ENCODE measurements around the gene IGSF10.
"Not testable (repeated sequence)": the region's sequence is repeated elsewhere in the genome, so short reads cannot be mapped to it uniquely, and the experiment has no call there.

The IGSF10 gene, protein sequence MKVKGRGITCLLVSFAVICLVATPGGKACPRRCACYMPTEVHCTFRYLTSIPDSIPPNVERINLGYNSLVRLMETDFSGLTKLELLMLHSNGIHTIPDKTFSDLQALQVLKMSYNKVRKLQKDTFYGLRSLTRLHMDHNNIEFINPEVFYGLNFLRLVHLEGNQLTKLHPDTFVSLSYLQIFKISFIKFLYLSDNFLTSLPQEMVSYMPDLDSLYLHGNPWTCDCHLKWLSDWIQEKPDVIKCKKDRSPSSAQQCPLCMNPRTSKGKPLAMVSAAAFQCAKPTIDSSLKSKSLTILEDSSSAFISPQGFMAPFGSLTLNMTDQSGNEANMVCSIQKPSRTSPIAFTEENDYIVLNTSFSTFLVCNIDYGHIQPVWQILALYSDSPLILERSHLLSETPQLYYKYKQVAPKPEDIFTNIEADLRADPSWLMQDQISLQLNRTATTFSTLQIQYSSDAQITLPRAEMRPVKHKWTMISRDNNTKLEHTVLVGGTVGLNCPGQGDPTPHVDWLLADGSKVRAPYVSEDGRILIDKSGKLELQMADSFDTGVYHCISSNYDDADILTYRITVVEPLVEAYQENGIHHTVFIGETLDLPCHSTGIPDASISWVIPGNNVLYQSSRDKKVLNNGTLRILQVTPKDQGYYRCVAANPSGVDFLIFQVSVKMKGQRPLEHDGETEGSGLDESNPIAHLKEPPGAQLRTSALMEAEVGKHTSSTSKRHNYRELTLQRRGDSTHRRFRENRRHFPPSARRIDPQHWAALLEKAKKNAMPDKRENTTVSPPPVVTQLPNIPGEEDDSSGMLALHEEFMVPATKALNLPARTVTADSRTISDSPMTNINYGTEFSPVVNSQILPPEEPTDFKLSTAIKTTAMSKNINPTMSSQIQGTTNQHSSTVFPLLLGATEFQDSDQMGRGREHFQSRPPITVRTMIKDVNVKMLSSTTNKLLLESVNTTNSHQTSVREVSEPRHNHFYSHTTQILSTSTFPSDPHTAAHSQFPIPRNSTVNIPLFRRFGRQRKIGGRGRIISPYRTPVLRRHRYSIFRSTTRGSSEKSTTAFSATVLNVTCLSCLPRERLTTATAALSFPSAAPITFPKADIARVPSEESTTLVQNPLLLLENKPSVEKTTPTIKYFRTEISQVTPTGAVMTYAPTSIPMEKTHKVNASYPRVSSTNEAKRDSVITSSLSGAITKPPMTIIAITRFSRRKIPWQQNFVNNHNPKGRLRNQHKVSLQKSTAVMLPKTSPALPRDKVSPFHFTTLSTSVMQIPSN (N-terminal part only)

DNA sequence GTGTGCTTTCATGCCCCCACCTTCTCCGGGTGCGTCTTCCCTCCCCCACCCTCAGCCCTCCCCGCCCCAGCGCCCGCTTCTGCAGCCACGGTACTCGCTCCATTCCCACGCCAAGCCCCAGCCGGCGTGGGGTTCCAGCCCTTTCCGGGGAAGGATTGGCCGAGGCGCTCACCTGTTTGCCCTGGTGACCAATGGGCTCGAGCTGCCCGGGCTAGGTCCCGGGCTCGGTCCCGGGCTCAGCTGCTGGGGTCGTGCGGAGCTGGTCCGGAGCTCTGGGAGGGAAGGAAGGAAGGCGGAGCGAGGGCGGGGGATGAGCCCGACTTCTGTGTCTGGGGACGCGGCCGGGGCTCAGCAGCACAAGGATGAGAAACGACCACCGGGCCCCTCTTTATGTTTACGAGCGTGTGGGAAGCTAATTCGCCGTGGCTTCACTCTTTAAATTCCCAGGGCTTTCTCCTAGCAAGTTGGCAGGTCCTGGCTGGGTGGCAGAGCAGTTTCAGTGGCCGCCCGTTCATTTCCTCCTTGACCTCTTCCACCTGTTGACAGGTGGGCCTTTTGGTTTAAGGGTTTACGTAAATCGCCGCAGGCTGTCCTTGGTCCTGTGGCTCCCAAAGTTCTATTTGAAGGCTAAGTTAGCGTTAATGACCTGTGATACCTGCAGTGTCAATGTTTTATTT, at the start of gene IGSF10:
Gene IGSF10, minus strand, starts transcription at position 288 of the 677 bp plus-strand sequence. CDS start 2,352 bp downstream, outside the sequence.
- no peak for DNase-seq

DNA sequence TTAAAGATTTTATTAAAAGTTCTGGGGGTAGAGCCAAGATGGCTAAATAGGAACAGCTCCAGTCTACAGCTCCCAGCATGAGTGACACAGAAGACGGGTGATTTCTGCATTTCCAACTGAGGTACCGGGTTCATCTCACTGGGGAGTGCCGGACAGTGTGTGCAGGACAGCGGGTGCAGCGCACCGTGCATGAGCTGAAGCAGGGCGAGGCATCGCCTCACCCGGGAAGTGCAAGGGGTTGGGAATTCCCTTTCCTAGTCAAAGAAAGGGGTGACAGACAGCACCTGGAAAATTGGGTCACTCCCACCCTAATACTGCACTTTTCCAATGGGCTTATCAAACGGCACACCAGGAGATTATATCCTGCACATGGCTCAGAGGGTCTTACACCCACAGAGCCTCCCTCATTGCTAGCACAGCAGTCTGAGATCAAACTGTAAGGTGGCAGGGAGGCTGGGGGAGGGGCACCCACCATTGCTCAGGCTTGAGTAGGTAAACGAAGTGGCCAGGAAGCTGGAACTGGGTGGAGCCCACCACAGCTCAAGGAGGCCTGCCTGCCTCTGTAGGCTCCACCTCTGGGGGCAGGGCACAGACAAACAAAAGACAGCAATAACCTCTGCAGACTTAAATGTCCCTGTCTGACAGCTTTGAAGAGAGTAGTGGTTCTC, 48.7 kb upstream of the IGSF10 start:
- not testable (repeated sequence) for DNase-seq

GRCh38 chr3:151504606-151505005, 43.7 kb upstream of the IGSF10 start:
- DNase-seq = no peak

DNA sequence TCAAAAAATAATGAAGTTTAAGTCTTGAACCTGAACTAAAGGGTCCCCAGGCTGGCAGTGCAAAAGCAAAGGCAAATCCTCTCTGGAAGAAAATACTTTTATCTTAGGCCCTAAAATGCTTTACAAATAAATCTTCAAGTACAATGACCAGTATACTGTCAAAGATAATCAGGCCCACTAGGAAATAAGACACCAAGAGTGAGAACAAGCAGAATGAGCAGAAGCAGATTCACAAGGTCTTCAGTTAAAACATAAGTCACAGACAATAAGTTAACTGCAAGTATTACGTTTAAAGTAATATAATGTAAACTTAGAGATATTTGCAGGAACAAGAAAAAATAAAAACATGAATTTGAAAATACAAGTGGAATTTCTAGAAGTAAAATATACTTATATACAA, 42.2 kb upstream of the IGSF10 start:
- DNase-seq = no peak

DNA sequence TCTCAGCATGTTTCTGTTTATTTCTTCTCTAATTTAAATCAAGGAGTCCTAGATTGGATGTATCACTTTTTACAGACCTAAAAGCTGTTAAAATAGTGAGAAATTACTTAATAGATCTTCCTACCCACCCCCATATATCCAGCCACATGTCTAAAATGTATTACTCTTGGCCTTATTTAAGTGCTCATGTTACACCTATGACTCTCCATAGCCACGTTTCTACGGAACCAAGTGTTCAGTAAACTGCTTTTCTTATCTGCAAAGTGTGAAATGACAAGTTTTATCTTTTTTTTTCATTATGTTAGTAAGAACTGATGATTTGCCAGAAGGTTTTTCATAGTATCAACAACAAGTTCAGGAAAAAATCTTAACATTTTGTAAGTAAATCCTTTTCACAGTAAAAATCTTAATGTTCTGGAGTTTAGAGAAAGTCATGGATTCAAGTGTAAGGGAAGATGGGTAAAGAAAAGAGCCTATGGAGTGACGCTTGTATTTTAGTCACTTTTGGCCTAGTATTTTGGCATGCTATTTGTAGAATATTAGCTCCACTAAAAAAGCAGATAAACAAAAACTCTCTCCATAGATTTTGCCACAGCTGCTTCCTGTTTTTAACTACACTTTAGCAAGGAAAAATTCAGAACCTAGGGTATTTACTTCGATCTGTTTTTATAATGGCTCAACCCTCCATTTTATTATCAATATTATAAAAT, 41.2 kb upstream of the IGSF10 start:
- no peak for DNase-seq

GRCh38 chr3:151501171-151501922, 40.5 kb upstream of the IGSF10 start:
- DNase-seq = no peak

- no peak for DNase-seq
These were observed 38.3 kb upstream of the IGSF10 start for GRCh38 chr3:151499168-151499567.

GRCh38 chr3:151491525-151491924, 30.7 kb upstream of the IGSF10 start:
- no peak for DNase-seq

- not testable (repeated sequence) for DNase-seq
These were observed 27.0 kb upstream of the IGSF10 start for GRCh38 chr3:151487833-151488232.

DNA sequence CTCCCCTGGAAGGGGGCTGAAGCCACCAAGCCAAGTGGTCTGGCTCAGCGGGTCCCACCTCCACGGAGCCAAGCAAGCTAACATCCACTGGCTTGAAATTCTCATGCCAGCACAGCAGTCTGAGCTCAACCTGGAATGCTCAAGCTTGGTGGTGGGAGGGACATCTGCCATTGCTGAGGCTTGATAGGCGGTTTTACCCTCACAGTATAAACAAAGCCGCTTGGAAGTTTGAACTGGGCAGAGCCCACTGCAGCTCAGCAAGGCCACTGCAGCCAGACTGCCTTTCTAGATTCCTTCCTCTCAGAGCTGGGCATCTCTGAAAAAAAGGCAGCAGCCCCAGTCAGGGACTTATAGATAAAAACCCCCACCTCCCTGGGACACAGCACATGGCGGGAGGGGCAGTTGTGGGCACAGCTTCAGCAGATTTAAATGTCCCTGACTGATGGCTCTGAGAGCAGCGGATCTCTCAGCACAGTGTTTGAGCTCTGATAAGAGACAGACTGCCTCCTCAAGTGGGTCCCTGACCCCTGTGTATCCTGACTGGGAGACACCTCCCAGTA, 23.2 kb upstream of the IGSF10 start:
- DNase-seq = no peak

- DNase-seq = no peak
These were observed 22.6 kb upstream of the IGSF10 start for GRCh38 chr3:151483488-151483887.

DNA sequence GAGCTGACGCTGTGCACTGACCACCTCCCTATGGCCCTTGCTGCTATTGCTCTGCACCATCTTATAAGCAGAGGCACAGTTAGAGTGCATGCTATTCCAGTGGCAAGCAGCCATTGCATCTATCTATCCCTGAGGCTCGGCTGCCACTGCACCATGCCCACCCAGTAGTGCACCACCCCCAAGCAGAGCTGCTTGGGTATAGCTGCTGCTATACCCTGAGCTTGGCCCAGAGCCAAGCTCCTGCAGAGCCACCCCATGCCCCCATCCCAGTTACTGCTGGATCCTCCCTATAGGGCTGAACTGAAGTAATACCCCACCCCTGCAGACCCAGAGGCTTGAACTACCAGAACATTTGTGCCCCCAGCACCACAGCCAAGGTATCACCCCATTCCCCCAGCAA, 19.6 kb upstream of the IGSF10 start:
- no peak for DNase-seq

DNA sequence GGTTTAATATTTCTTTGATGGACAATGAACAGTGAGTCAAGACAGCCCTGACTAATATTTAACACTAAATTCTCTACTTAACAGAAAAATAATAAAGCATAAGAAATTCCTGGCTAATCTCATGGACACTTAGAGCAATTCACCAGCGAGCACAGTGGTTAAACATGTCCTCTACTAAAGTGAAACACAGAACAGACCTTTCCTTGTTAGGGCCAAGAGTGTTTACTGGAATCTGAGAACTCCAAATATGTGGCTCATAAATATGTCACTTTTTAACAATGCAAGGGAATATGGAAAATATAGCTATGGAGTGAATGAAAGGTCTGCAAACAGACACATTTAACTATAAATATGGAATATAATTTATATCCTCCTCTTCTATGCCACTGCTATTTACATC, 18.6 kb upstream of the IGSF10 start:
- DNase-seq = no peak

DNA sequence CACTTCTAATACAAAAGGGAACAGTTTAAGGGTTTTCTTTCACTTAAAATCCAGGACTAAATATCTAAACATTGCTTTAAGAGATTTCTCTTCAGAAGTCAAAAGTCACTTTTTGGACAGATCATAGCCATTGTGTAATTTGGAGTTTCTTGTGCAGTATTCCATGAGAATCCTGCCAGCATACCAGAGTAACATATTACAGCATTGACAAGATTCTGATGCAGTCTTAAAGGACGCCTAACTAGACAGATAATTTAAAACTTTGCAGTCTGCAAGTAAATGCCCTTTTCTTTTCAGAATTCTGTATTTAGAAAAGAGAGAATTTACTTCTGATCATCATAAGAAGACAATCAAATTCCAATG, 17.5 kb upstream of the IGSF10 start:
- no peak for DNase-seq

- DNase-seq = no peak
These were observed 16.9 kb upstream of the IGSF10 start for GRCh38 chr3:151477591-151478334.

DNA sequence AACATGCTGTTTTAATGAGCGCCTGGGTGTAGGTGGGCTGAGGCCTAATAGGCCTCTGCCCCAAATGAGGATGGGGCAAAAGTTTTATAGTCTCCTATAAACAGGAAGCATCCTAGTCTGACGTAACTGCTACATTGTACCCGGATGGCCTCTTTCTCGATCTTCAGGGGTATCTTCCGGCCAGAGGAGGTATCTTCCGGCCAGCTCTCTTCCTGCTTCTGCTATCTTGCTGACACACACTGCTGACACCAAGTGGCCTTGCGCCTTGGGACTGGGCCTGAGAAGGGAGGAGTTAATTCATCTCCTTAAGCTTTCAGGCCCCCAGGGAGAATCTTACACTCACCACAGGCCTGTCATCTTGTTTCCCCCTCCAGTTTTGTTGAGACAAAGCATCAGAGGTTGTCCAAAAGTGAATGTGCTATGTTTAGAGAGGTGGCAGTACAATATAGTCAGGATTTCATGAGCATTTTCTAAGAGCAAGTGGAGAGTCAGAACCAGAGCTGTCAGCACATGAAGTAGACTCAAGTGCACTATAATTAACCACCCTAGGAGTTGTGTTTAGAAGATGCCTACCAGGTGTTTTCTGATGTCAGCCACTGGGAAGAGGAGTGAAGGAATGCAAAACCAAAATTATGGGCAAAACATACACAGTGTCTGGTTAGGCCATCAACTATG, 15.6 kb upstream of the IGSF10 start:
- no peak for DNase-seq

DNA sequence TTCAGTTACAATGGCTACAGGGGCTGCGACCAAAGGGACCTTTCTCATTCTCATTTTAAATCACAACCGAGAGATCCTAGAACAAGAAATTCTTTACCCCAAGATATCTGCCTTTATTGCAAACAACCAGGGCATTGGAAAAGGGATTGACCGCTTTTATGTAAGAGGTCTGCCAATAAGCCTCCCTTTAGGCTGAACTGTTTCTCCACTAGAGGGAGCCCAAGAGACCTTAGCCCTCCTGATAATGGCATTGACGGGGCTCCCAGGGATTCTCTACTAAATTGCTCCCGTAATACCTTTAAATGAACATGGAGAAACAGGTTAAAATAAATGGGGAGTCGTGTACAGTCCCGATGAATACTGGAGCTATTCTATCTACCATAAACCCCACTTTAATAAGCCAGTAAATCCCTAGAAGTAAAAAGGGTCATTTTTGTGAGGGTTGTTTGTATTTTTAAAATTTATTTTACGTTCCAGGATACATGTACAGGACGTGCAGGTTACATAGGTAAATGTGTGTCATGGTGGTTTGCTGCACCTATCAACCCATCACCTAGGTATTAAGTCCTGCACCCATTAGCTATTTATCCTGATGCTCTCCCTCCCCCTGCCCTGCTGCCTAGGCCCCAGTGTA, 7.5 kb upstream of the IGSF10 start:
- DNase-seq = peak; percentile 49

DNA sequence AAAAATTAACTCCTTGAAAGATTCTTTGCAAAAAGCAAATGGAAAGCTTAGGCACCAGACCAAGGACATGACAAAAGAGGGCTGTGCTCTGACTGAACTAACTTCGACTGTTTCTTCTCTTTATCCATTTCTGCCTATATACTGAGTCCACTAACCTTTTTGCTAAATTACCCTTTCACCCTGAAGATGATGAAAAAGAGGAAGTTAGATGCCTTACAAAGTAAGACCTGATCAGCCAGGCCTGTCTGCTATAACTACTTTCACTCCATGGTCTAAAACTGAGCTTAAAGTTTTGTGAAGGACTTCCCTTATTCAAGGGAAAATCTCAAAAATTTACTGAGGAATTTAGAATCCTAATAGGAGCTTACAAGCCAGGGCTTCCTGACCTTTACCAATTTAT, 6.2 kb upstream of the IGSF10 start:
- no peak for DNase-seq
